Activated naive CD4-positive, alpha-beta T cell treated with anti-CD3 and anti-CD28 coated beads for 36 hours (primary cell): ENCODE data around the gene GHRH. TPM values are rescaled to one million over a fixed set of nuclear protein-coding genes. Genes with fewer than 3 reads are reported as not detected.

Experiments
- CTCF ChIA-PET: fragments of 350-600 bp; sonication (Branson Sonifier 250); formaldehyde crosslinking; loops from one replicate; lab custom pipeline; 2021; ENCODE audit warnings: antibody characterized with exemption; lab: Charles Lee
- DNase-seq: peaks from one replicate; pipeline ENCODE4 v3.0.0-alpha.2; 2020
- H3K27ac Mint-ChIP-seq: one replicate; pipeline ENCODE4 v1.8.0; 2021; ENCODE audit warnings: mild to moderate bottlenecking, mixed read lengths
- H3K27me3 Mint-ChIP-seq: one replicate; pipeline ENCODE4 v1.8.0; 2021; ENCODE audit warnings: low read depth, mixed read lengths
- H3K36me3 Mint-ChIP-seq: one replicate; pipeline ENCODE4 v1.8.0; 2021; ENCODE audit warnings: low read depth, mixed read lengths
- H3K4me1 Mint-ChIP-seq: one replicate; pipeline ENCODE4 v1.8.0; 2021; ENCODE audit warnings: low read depth, mixed read lengths
- H3K4me3 Mint-ChIP-seq: one replicate; pipeline ENCODE4 v1.8.0; 2021; ENCODE audit warnings: mild to moderate bottlenecking, moderate library complexity, mixed read lengths
- H3K9me3 Mint-ChIP-seq: one replicate; pipeline ENCODE4 v1.8.0; 2021; ENCODE audit warnings: mixed read lengths
- intact Hi-C: fragments of 100-400 bp; cut with micrococcal nuclease; formaldehyde crosslinking; loops from one replicate; pipeline ENCODE4 v1.15.1; 2023
- total RNA-seq, 2 experiments: library from RNA; stranded (reverse); gene quantifications; one replicate each; pipeline ENCODE4 v1.2.3, GENCODE V29; 2021

GHRH gene
- total RNA-seq, 2 experiments from 2014 or later = not detected

DNA sequence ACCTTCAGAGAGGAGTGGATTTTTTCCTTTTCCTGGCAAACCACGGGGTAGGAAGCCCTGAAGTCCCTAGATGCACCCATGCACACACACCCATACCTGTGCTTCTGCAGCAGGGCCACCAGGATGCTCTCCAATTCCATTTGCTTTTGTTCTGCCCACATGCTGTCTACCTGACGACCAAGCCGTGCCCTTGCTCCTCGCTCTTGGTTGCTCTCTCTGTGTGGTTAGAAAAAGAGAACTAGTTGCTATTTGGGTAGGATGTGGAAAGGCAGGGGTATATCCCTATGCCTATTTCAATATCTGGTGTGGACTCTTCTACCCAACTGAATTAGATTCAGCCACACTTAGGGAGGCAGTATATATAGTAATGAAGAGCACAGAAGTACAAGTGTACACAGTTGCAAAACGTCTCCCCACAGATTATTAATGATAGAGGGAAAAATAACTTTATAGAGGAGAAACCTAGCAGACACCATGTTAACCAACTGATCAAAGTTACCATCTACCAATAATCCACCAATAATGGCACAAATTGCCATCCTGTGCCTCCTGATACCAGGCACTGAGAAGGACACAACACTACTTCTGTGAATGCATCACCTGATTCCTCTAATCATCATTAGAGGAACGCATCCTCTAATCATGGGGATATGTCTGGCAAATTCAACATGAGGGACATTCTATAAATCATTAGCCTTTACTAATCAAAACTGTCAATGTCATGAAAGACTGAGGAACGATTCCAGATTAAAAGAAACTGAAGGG, 7.3 kb downstream of the GHRH start:
- DNase-seq = no peak
- Mint-ChIP-seq H3K4me1 (no peaks in the 10 kb centered on the region), H3K27ac (no peak overlapping the region)

DNA sequence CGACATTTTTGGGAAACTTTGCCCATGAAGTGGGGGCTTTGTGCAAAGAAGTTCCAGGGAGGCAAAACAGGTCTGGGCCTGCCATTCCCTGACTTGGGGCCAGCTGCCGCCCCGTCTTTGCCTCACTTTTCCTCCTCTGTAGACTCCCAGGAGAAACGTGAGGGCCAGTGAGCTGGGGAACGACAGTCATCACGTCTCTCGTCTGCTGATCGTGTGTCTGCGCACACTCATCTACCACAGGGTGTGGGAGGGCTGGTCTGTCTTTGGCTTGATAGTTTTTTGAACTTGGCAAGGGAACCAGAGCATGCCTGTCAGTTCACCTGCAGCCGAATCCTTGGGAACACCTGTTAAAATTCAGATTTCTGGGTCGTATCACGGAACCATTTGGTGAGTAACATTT, 8.5 kb downstream of the GHRH start:
- Mint-ChIP-seq H3K27me3 (no peaks in the 10 kb centered on the region), H3K9me3 (no peaks in the 10 kb centered on the region), H3K27ac (no peak overlapping the region), H3K36me3 (peaks cover 4% of the 10 kb centered on the region), H3K4me3 (no peak overlapping the region), H3K4me1 (no peaks in the 10 kb centered on the region)
- DNase-seq = no peak
- CTCF ChIA-PET = no interaction called here
- intact Hi-C loops = no loop called here

More for the DNA sequence above, 7.3 kb downstream of the GHRH start:
- H3K36me3 Mint-ChIP-seq = no peaks in the 10 kb centered on the region
- H3K9me3 Mint-ChIP-seq = no peaks in the 10 kb centered on the region
- intact Hi-C loops = no loop called here
- H3K4me3 Mint-ChIP-seq = no peak overlapping the region
- CTCF ChIA-PET = no interaction called here
- H3K27me3 Mint-ChIP-seq = no peaks in the 10 kb centered on the region

DNA sequence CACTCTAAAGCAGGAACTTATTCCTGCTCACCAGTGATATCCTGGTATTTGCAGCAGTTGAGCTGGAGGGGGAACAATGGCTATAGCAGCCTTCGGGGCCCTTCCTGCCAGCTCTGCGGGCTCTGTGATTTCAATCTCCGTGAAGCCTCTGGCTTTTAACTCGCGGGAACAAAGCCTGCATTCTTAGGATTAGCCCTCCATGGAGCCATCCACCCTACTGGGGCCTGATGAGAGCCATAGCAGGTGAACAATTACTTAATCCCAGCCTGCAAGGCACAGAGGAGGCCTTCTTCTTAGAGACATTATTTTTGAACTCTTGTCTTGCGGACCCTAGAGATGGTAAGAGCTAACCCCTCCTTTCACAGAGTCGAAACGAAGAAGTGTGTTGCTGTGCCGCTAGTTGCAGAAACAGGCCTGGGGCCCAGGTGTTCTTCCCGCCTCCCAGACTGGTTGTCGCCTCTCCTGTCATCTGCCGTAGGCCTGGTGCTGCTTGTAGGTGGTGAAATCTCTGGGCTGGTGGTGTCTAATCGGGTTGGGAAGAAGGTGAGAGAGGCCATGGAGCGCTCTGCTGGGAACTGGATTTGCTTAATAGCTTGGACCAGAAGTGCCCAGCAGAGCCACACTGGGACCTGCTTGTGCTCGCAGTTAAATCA, 9.7 kb downstream of the GHRH start:
- H3K9me3 Mint-ChIP-seq = no peaks in the 10 kb centered on the region
- H3K27ac Mint-ChIP-seq = no peak overlapping the region
- H3K4me3 Mint-ChIP-seq = no peak overlapping the region
- DNase-seq = no peak
- CTCF ChIA-PET = no interaction called here
- no peaks in the 10 kb centered on the region for H3K27me3 Mint-ChIP-seq
- peaks cover 4% of the 10 kb centered on the region for H3K36me3 Mint-ChIP-seq
- H3K4me1 Mint-ChIP-seq = no peaks in the 10 kb centered on the region
- intact Hi-C loops = no loop called here

DNA sequence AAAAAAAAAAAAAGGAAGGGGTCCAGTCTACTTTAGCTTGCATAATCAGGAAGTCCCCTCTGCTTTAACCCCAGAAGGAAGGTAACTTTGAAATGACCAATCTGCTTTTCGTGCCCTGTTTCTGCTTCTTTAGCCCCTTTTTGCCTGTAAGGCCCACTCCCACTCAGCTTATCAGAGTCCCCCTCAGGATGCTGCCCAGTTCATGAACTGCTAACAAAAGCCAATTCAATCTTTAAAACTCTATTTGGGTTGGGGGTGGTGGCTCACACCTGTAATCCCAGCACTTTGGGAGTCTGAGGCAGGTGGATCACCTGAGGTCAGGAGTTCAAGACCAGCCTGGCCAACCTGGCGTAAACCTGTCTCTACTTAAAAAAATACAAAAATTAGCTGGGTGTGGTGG, 12.3 kb downstream of the GHRH start:
- DNase-seq = no peak
- H3K27ac Mint-ChIP-seq = no peak overlapping the region
- H3K9me3 Mint-ChIP-seq = no peaks in the 10 kb centered on the region
- CTCF ChIA-PET = interaction anchor here (0.6 to 0.8 kb wide), 4 partner anchors 21 to 241 kb away, joined by 3 to 5 read pairs (median 3); no protein-coding TSS in a partner anchor
- H3K4me1 Mint-ChIP-seq = no peaks in the 10 kb centered on the region
- peaks cover 4% of the 10 kb centered on the region for H3K36me3 Mint-ChIP-seq
- intact Hi-C loops = no loop called here
- H3K4me3 Mint-ChIP-seq = no peak overlapping the region
- H3K27me3 Mint-ChIP-seq = no peaks in the 10 kb centered on the region

DNA sequence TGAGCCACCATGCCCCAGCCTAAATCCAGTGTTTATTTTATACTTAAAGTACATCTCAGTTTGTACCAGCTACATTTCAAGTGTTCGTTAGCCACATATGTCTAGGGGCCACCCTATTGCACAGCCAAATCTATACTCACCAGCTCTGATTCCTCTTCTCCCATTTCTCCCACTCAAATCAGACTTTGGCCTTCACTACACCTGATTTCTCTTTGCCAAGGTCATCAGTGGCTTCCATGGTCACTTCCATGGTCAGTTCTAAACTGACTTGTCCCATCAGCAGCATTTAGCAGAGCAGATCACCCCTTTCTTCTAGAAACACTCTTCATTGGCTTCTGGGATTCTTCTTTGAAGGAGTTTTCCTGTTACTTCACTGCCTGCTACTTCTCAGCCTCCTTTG, 14.1 kb downstream of the GHRH start:
- no peaks in the 10 kb centered on the region for H3K27me3 Mint-ChIP-seq
- no peaks in the 10 kb centered on the region for H3K4me1 Mint-ChIP-seq
- H3K27ac Mint-ChIP-seq = no peak overlapping the region
- intact Hi-C loops = no loop called here
- DNase-seq = no peak
- no peak overlapping the region for H3K4me3 Mint-ChIP-seq
- no peaks in the 10 kb centered on the region for H3K9me3 Mint-ChIP-seq
- H3K36me3 Mint-ChIP-seq = peaks cover 13% of the 10 kb centered on the region
- CTCF ChIA-PET = no interaction called here

DNA sequence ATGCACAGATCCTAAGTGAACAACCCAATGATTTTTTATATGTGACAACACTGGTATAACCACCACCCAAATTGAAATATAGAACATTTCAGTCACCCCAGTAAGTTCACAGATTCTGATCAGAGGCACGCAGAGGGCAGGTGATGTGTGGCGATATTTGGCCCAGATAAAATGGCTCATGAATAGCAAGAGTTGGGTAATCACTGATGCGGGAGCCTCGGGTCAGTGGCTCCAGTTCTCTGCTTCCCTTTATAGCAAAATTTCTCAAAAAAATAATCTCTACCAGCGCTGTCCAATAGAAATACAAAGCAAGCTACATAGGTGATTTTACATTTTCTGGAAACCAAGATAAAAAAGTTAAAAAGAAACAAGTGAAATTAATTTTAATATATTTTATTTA, 14.9 kb downstream of the GHRH start:
- H3K36me3 Mint-ChIP-seq = peaks cover 16% of the 10 kb centered on the region
- CTCF ChIA-PET = no interaction called here
- H3K4me1 Mint-ChIP-seq = no peaks in the 10 kb centered on the region
- intact Hi-C loops = no loop called here
- H3K27ac Mint-ChIP-seq = no peak overlapping the region
- no peaks in the 10 kb centered on the region for H3K27me3 Mint-ChIP-seq
- no peak for DNase-seq
- H3K4me3 Mint-ChIP-seq = no peak overlapping the region
- no peaks in the 10 kb centered on the region for H3K9me3 Mint-ChIP-seq

DNA sequence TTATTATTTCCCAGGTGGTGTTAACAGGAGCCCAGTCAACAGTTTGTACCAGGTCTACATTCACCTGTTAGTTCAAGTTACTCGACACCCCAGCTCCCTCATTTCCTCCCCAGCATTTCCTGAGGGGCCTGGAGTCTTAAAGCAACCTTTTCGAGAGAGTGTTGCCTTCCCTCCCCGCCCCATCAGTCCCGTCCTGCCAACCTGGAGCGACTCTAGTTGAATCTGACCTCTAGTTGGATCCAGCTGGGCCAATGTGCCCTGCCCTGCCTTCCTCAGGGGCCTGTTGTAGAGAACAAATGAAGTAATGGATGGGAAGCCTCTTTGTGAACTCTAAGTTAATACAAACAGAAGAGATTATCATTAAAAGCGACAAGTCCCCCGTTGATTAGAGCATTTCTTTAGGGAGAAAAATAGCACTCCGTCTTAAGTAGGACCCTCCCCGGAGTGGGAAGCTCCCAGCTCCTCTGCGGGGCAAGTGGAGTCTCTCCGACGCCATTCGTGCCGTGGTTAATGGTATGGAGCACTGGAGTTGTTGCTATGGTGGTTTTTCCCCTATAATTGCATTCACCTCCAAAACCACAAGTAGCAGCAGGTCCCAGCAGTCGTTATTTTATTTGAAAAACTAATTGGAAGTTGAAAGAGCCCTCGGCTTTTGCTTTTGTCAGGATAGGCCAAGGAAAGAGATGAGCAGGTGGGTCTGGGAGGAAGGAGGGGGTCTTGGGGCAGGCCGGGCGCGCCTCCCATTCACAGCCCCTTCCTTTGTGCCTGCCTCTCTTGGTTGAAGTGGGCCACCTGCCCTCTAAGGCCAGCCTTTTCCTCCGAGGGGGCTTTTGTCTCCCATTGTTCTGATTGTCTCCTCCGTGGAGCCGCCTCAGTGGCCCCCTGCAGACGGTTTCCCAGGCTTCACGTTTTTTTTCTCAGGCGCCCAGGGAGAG, 16.1 kb downstream of the GHRH start:
- peaks cover 18% of the 10 kb centered on the region for H3K36me3 Mint-ChIP-seq
- H3K9me3 Mint-ChIP-seq = no peaks in the 10 kb centered on the region
- H3K27me3 Mint-ChIP-seq = no peaks in the 10 kb centered on the region
- CTCF ChIA-PET = interaction anchor here (1.6 kb wide), 1 partner anchor 290 kb away, joined by 3 read pairs; no protein-coding TSS in a partner anchor
- no peaks in the 10 kb centered on the region for H3K4me1 Mint-ChIP-seq
- no peak for DNase-seq
- H3K27ac Mint-ChIP-seq = no peak overlapping the region
- H3K4me3 Mint-ChIP-seq = no peak overlapping the region
- intact Hi-C loops = no loop called here

DNA sequence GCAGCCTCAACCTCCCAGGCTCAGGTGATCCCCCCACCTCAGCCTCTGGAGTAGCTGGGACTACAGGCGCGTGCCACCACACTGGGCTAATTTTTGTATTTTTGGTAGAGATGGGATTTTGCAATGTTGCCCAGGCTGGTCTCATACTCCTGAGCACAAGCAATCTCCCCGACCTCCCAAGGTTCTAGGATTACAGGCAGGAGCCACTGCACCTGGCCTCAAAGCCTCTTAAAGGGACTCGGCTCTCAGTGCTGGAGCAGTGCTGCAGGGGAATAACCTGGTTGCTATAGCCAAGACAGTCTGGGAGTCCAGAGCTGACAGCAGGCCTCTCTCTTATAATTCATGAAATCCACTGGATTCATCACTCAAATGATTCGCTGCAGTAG, 17.0 kb downstream of the GHRH start:
- Mint-ChIP-seq H3K36me3 (peaks cover 20% of the 10 kb centered on the region), H3K9me3 (no peaks in the 10 kb centered on the region), H3K27me3 (no peaks in the 10 kb centered on the region), H3K27ac (no peak overlapping the region), H3K4me1 (no peaks in the 10 kb centered on the region), H3K4me3 (no peak overlapping the region)
- intact Hi-C loops = no loop called here
- DNase-seq = no peak
- CTCF ChIA-PET = interaction anchor here (1.6 kb wide), 1 partner anchor 291 kb away, joined by 3 read pairs; no protein-coding TSS in a partner anchor

DNA sequence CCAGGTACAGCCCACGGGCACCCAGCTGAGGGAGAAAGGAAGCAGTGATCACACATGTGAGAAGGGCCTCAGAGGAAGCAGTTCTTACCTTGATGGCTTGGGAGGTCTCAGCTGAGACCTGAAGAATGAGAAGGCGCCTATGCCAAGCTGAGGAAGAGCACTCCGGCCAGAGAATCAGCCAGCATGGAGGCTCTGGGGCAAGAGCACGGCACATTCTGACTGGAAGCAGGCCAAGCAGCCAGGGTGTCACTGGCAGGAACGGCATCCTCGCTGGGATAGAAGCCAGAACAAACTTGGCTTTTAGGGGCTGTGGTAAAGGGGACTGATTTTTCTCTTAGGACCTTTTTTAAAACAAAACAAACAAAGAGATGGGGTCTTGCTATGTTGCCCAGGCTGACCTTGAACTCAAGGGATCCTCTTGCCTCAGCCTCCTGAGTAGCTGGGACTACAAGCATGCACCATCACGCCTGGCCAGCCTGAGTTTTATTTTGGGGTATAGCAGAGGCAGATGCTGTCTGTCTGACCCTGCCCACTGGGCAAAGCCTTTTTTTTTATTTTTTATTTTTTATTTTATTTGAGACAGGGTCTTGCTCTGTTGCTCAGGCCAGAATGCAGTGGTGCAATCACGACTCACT, 17.6 kb downstream of the GHRH start:
- Mint-ChIP-seq H3K36me3 (peaks cover 23% of the 10 kb centered on the region), H3K9me3 (no peaks in the 10 kb centered on the region), H3K4me1 (no peaks in the 10 kb centered on the region), H3K27me3 (no peaks in the 10 kb centered on the region), H3K4me3 (no peak overlapping the region), H3K27ac (no peak overlapping the region)
- intact Hi-C loops = no loop called here
- CTCF ChIA-PET = interaction anchor here (1.6 kb wide), 1 partner anchor 291 kb away, joined by 3 read pairs; no protein-coding TSS in a partner anchor
- DNase-seq = no peak

DNA sequence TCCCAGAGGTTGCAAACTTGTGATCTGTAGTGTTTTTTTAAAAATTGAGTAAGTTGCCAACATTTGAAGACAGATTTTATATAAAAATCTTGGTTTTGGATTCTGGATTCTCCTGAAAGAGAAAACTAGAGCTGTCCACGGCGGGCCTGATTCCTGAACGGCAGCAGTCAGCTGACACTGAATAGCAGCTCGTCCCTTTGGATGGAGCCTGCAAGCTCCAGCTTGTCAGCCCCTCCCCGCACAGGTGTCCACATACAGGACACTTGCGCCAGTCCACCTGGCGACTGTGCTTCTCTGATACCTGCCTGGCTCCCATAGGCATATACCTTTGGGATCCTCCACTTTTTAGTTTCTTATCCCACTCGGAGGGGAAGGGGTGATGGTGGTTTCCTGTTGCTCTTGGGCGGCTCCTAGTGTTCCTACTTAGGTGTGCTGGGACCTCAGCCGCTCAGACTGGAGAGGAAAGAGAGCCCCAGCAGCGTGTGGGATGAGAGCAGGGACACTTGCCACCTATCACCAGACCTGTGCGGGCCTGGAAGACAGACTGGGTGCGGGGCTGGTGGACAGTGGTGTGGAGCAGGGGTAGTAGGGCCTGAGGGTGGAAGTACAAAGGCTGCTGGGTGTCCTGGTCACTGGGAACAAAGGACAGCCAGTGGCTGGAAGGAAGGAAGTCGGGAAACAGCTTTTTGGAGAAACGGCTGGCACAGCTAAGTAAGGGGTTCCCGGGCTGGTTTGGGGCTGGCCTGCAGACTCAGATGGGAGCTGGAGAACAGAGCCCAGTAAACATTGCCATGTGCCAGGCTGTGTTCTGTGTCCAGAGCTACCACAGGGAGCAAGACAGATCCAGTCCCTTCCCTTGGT, 18.3 kb downstream of the GHRH start:
- CTCF ChIA-PET = interaction anchor here (1.6 kb wide), 1 partner anchor 292 kb away, joined by 3 read pairs; no protein-coding TSS in a partner anchor
- H3K27me3 Mint-ChIP-seq = no peaks in the 10 kb centered on the region

DNA sequence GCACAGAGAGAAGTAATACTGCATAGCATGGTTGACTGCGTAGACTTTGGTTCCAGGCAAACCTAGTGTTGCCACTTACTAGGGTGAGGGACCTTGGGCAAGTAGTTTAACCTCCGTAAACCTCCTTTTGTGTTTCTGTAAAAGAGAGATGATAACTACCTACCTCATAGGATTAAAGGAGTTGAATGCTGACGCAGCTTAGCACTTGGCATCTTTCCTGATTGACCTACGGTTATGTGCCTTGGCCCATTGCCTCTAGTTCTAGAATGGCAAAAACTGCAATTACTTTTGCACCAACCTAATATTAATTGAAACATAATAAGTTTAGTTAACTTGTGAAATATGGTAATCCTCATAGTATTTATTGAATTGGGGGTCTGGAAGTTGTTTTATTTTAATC, 19.1 kb downstream of the GHRH start:
- Mint-ChIP-seq H3K36me3 (peaks cover 25% of the 10 kb centered on the region), H3K4me3 (no peak overlapping the region), H3K27ac (no peak overlapping the region), H3K4me1 (no peaks in the 10 kb centered on the region), H3K9me3 (no peaks in the 10 kb centered on the region), H3K27me3 (no peaks in the 10 kb centered on the region)
- DNase-seq = no peak
- intact Hi-C loops = no loop called here
- CTCF ChIA-PET = no interaction called here

More for the DNA sequence above, 18.3 kb downstream of the GHRH start:
- no peak for DNase-seq
- Mint-ChIP-seq H3K36me3 (peaks cover 25% of the 10 kb centered on the region), H3K9me3 (no peaks in the 10 kb centered on the region), H3K4me3 (no peak overlapping the region), H3K4me1 (no peaks in the 10 kb centered on the region), H3K27ac (no peak overlapping the region)
- intact Hi-C loops = no loop called here
